Activated CD8-positive, alpha-beta memory T cell treated with anti-CD3 and anti-CD28 coated beads, Interleukin-2, amount 10 ng/mL, durations not matched to agents 7 days and 5 days (primary cell): ENCODE results near the gene GPR39. TPM values are rescaled to one million over a fixed set of nuclear protein-coding genes. Genes with fewer than 3 reads are reported as not detected.

Experiments
- ATAC-seq: fragments of 150-1000 bp; cut with Tn5 transposase; one replicate; pipeline ENCODE4 v1.10.0; 2021; ENCODE audit warnings: moderate library complexity
- CTCF ChIA-PET: fragments of 350-600 bp; sonication (Branson Sonifier 250); formaldehyde crosslinking; loops from one replicate; lab custom pipeline; 2021; ENCODE audit warnings: antibody characterized with exemption; lab: Charles Lee
- DNase-seq: peaks from one replicate; pipeline ENCODE4 v3.0.0-alpha.2; 2020
- H3K27ac Mint-ChIP-seq: one replicate; pipeline ENCODE4 v1.8.0; 2021; ENCODE audit warnings: mild to moderate bottlenecking, mixed read lengths
- H3K27me3 Mint-ChIP-seq: one replicate; pipeline ENCODE4 v1.8.0; 2021; ENCODE audit warnings: mixed read lengths
- H3K36me3 Mint-ChIP-seq: one replicate; pipeline ENCODE4 v1.8.0; 2021; ENCODE audit warnings: mild to moderate bottlenecking, mixed read lengths
- H3K4me1 Mint-ChIP-seq: one replicate; pipeline ENCODE4 v1.8.0; 2021; ENCODE audit warnings: mixed read lengths
- H3K4me3 Mint-ChIP-seq: one replicate; pipeline ENCODE4 v1.8.0; 2021; ENCODE audit warnings: mild to moderate bottlenecking, moderate library complexity, mixed read lengths
- H3K9me3 Mint-ChIP-seq: one replicate; pipeline ENCODE4 v1.8.0; 2022; ENCODE audit warnings: low read depth, mixed read lengths
- total RNA-seq, 2 experiments: library from RNA; stranded (reverse); gene quantifications; one replicate each; pipeline ENCODE4 v1.2.3, GENCODE V29; 2021

The GPR39 gene
- total RNA-seq, 2 experiments from 2014 or later, result not detected

DNA sequence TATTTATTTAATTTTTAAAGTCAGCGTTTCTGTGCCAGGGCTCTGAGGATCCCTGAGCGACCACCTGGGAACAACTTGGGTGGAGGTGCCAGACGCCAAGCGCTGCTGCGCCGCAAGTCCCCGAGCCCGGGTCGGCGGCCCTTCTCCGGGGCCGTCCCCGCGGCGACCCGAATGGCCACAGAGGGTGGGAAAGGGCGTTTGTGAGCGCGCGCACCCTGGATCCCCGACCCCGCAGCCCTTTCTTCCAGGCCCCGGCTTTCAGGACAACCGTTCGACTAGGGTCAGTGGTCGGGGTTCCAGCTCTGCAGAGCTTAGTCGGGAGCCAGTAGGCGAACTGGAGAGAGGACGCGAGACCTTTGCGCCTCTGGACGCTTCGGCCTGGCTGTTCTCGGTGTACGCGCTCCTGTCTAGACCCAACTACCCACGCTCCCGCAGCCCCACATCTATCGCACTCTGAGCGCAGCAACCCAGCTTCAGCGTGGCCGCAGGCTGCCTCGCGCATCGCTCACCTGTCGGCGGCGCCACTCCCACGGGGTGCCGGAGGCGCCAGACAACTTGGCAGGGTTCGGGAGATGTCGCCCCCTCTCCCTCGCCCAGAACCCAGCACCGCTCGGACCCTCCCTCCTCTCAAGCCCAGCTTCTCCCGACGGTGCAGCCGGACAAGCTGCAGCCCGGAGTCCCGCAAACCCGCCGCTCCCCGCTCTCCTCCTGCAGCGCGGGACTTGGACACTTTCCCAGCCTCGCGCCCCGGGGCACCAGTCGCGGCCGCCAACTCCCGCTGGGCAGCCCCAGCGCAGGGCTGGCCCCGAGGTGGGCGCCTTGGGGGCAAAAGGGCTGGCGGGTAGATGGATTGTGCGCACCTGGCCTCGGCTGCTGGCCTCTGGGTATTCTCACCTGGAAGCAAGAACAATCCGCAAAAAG, 252.6 kb downstream of the GPR39 start:
- CTCF ChIA-PET, result no interaction called here
- no peaks in the 10 kb centered on the region for H3K9me3 Mint-ChIP-seq

DNA sequence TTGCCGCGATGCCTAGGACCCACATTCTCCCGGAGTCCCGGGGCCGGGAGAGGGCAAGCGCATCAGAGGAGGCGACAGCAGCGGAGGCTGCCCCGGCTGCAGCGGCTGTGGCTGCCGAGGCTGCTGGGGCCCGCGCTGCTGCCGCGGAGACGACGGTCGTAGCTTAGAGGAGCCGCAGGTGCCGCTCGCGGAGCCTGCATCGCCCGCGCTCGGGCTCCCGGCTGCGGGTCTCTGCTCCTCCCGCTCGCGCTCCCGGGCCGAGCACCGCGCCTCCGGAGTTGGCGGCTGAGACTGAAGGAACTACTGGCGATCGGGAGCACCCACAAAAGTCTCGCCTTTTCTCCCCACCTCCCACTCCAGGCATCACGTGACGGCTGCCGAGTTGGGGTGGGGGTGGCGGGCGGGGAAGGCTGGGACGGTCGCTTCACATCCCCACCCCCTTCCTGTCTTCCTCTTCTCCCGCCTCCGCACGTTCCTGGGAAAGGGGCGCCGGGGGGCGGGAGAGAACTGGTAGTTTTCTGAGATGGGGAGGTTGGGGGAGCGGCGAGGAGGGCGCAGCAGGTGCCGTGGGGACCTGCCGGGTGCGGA, 253.4 kb downstream of the GPR39 start, which contains the start of gene LYPD1:
TSS of gene LYPD1 (minus strand) at position 298 of the 588 bp plus-strand sequence. CDS start at position 25, 273 bp downstream.
- H3K9me3 Mint-ChIP-seq, result no peaks in the 10 kb centered on the region
- H3K4me3 Mint-ChIP-seq, result no peak within 1 kb of the TSS
- H3K36me3 Mint-ChIP-seq, result peaks cover 2% of the 10 kb centered on the region
- DNase-seq (no peak), ATAC-seq (no peak)
- no peaks in the 10 kb centered on the region for H3K4me1 Mint-ChIP-seq
- CTCF ChIA-PET, result no interaction called here
- H3K27ac Mint-ChIP-seq, result peak within 1 kb of the TSS; percentile 40
- peaks cover 32% of the 10 kb centered on the region for H3K27me3 Mint-ChIP-seq

More for the DNA sequence above, 252.6 kb downstream of the GPR39 start:
- H3K4me3 Mint-ChIP-seq, result no peak overlapping the region
- peaks cover 32% of the 10 kb centered on the region for H3K27me3 Mint-ChIP-seq
- no peak for DNase-seq
- no peak for ATAC-seq
- no peak overlapping the region for H3K27ac Mint-ChIP-seq
- H3K4me1 Mint-ChIP-seq, result no peaks in the 10 kb centered on the region
- peaks cover 2% of the 10 kb centered on the region for H3K36me3 Mint-ChIP-seq

DNA sequence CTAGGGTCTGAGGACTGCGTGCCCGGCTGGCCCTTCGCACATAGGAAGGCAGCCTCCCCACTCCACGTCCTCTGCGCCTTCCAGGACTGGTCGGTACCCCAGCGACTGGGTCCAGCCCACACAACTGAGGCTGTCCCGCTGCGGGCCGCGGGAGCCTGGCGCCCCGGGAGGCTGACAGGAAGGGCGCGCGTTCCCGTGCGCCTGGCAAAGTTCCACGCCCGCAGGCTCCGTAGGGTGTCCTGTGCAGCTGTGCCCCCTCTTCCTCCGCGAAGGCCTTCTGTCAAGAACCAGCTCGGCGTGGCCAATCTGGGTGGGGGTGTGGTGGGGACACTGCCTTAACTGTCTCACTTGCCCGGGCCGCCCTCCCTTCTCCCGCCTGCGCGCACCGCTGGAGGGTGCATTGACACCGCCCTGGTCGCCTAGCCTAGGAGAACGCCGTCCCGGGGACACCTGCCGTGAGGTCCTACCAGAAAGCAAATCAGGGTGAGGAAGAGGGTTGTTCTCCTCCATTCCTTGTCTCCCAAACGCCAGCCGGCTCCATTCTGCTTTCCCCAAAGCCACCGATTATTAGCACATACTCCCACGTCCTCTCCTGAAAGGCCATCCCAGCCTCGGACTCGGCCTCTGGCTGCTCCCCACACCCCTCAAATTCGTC, 254.0 kb downstream of the GPR39 start:
- H3K36me3 Mint-ChIP-seq, result peaks cover 2% of the 10 kb centered on the region
- peak overlapping the region; percentile 40 for H3K27ac Mint-ChIP-seq
- H3K4me3 Mint-ChIP-seq, result no peak overlapping the region
- H3K9me3 Mint-ChIP-seq, result no peaks in the 10 kb centered on the region
- ATAC-seq (no peak), DNase-seq (no peak)
- CTCF ChIA-PET, result no interaction called here
- no peaks in the 10 kb centered on the region for H3K4me1 Mint-ChIP-seq
- peaks cover 32% of the 10 kb centered on the region for H3K27me3 Mint-ChIP-seq

DNA sequence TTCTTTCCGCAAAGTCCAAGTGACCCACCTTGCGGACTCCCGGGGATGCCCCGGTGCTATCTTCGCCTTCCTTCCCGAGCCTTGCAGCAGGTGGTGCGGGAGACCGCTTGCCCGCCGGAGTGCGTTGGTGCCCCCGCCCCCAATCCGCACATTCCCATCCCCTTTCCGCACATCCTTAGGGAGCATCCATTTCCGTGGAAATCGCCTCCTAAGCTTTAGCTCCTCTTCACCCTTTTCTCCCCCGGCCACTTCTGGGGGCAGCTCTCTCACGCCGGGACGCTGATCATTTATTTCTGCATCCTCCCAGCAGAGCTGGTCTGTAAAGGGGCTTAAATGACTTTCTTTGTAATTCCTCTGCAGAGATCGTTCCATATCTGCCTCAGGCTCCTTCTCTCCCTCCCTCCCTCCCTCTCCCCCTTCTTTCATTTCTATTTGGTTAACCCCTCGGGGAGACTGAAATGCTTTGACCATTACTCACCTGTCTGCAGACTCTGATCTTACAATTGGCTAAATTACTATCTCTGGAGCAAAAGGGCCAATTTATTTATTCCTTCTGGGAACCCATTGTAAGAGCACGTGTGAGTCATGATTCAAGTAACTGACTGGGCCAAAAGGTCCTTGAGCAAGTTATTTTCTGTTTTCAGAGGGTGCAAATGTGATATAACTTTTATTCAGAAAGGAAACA, 254.7 kb downstream of the GPR39 start:
- peaks cover 2% of the 10 kb centered on the region for H3K36me3 Mint-ChIP-seq
- peak overlapping the region; percentile 40 for H3K27ac Mint-ChIP-seq
- CTCF ChIA-PET, result no interaction called here
- no peak for DNase-seq
- no peak overlapping the region for H3K4me3 Mint-ChIP-seq
- H3K27me3 Mint-ChIP-seq, result peaks cover 32% of the 10 kb centered on the region
- ATAC-seq, result no peak
- no peaks in the 10 kb centered on the region for H3K4me1 Mint-ChIP-seq
- no peaks in the 10 kb centered on the region for H3K9me3 Mint-ChIP-seq

DNA sequence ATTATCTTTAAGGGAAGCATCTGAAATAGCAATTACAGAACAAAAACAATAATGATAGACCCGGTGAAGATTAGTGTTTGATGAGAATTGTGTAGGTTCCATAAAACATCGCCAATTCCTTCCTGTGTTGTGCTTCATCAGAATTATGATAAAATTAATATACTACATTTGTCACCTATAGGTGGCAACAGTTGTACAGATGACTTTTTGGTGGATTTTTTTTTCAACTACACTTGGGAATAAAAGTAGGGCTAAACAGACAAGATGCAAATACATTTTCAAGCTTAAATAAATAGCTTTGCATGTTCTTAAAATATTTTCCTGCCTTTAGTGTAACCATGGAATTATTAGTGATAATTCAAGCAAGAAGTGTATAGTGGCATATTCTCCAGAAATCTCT, 260.4 kb downstream of the GPR39 start:
- CTCF ChIA-PET, result no interaction called here
- Mint-ChIP-seq H3K9me3 (no peaks in the 10 kb centered on the region), H3K4me1 (no peaks in the 10 kb centered on the region), H3K4me3 (no peak overlapping the region), H3K27ac (no peak overlapping the region), H3K36me3 (no peaks in the 10 kb centered on the region), H3K27me3 (peaks cover 2% of the 10 kb centered on the region)
- DNase-seq (no peak), ATAC-seq (no peak)

DNA sequence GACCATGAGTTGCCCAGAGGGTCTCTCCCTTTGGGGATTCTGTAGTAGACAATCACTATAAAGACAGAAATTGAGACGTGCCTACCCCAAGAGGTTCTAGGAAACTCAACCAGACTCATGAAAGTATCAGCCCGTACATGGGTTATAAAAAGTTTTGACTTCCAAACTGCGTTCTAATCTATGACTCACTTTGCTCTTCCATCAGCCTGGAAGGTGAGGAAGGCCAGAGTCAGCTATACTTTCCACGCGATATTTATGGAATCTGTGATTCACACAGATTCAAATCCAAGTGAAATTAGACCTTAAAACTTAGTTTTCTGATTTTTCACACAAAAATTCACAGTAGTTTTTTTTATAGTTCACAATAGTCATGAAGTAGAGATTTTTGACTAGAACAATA, 261.1 kb downstream of the GPR39 start:
- H3K36me3 Mint-ChIP-seq, result no peaks in the 10 kb centered on the region
- H3K27ac Mint-ChIP-seq, result no peak overlapping the region
- CTCF ChIA-PET, result no interaction called here
- no peaks in the 10 kb centered on the region for H3K9me3 Mint-ChIP-seq
- DNase-seq (no peak), ATAC-seq (no peak)
- no peak overlapping the region for H3K4me3 Mint-ChIP-seq
- no peaks in the 10 kb centered on the region for H3K4me1 Mint-ChIP-seq
- H3K27me3 Mint-ChIP-seq, result peaks cover 2% of the 10 kb centered on the region

DNA sequence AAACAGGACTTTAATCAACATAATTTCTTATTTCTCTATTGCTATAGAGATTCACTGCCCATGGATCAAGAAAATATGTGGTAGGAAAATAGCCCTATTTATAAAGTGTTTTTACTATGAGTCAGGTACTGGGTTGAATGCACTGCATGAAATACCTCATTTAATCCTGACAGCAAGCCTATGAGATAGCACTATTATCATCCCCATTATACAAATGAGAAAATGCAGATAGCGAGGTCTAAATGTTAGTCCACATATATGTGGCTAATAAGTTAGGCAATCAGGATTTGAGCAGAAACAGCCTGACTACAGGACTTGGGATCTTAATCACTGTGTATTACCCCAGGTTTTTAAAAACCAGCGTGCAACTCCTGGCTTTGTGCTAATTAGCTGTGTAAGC, 261.9 kb downstream of the GPR39 start:
- H3K27me3 Mint-ChIP-seq, result no peaks in the 10 kb centered on the region
- H3K27ac Mint-ChIP-seq, result no peak overlapping the region
- H3K4me3 Mint-ChIP-seq, result no peak overlapping the region
- H3K36me3 Mint-ChIP-seq, result no peaks in the 10 kb centered on the region
- ATAC-seq, result no peak
- H3K4me1 Mint-ChIP-seq, result no peaks in the 10 kb centered on the region
- no peak for DNase-seq
- CTCF ChIA-PET, result no interaction called here
- H3K9me3 Mint-ChIP-seq, result no peaks in the 10 kb centered on the region

DNA sequence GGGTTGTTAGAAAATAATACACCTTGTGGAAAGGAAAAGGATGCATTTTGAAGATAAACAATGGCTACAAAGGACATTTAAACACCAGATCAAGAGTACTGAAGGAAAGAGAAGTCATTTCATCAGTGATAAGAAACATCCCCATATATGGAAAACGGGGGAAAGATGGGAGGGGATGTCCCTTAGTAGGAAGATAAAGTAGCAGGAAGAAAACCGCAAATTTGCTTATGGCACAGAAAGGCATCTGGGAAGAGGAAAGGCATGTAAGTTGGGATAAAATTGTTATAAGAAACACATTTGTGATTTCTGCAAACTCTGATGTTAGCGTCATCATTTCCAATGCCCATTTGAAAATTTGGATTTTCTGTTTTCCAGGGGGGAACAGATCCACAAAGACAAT, 263.9 kb downstream of the GPR39 start:
- no peaks in the 10 kb centered on the region for H3K4me1 Mint-ChIP-seq
- CTCF ChIA-PET, result no interaction called here

DNA sequence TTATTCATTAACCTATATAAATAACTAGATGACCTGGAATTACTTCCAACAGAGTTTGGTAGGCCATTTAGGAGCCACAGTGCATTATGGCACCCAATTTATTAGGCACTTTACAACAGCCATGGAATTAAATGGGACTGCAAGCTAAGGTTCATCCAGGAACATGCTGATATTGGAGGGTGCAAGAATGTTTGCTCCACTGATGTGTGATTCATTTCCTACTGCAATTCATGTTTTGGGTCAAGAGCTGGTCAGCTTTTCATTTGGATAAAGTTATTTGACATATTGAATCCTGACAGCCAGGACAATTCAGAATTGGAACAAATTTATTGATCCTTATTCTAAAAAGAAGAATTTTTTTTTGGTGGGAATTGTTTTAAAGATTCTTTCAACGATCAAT, 265.2 kb downstream of the GPR39 start:
- no peak overlapping the region for H3K4me3 Mint-ChIP-seq
- ATAC-seq, result no peak
- no peaks in the 10 kb centered on the region for H3K36me3 Mint-ChIP-seq
- no peaks in the 10 kb centered on the region for H3K4me1 Mint-ChIP-seq
- no peak overlapping the region for H3K27ac Mint-ChIP-seq
- CTCF ChIA-PET, result no interaction called here
- no peak for DNase-seq
- H3K9me3 Mint-ChIP-seq, result no peaks in the 10 kb centered on the region
- H3K27me3 Mint-ChIP-seq, result no peaks in the 10 kb centered on the region

More for the DNA sequence above, 263.9 kb downstream of the GPR39 start:
- Mint-ChIP-seq H3K36me3 (no peaks in the 10 kb centered on the region), H3K27me3 (no peaks in the 10 kb centered on the region), H3K27ac (no peak overlapping the region), H3K4me3 (no peak overlapping the region), H3K9me3 (no peaks in the 10 kb centered on the region)
- DNase-seq (no peak), ATAC-seq (no peak)

DNA sequence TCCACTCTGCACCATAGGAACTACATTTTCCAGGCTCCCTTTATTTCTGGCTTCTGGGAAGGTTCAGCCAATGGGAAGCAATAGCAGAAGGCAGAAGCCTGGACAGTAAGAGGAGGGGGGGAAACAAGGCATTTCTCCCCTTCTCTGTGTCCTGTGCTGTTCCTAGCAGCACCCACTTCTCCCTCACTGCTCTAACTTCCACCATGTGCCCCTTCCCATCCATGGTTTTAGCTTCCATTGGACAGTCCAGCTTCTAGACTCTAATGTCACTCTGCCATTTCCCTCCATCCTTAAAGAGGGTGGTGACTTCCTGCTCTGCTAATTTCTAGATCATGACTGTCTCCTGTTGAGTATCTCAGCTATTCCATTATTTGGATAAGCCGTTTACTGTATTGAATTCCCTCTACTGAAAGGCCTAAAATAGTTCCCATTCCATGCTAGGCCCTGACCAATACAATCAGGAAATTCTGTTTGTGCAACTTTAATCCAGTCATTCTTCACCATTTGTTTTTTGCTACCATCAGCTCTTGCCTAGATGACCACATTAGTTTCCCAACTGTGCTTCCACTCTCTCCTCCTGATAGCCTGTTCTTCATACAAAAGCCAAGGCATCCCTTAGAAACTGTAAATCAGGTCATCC, 274.2 kb downstream of the GPR39 start:
- CTCF ChIA-PET, result no interaction called here
- peaks cover 4% of the 10 kb centered on the region for H3K9me3 Mint-ChIP-seq
- H3K36me3 Mint-ChIP-seq, result no peaks in the 10 kb centered on the region
- no peak overlapping the region for H3K27ac Mint-ChIP-seq
- no peak overlapping the region for H3K4me3 Mint-ChIP-seq
- H3K27me3 Mint-ChIP-seq, result no peaks in the 10 kb centered on the region
- ATAC-seq (no peak), DNase-seq (no peak)
- no peaks in the 10 kb centered on the region for H3K4me1 Mint-ChIP-seq

DNA sequence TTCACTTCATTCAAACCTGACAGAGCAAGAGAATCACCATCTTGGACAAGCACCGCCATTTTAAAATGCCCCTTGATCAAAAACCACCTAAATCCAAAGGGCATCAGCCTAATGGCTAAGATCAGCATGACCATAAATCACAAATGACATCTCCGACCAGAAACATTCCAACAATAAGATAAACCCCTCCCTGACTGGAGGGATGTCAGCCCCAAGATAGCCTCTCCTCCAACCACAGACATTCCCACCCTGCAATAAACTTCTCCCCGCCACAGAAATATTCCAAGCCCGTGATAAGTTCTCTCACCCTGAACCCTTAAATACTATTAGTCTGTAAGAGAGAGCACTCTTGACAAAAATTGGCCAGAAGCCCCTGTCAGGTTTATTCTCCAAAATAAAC, 275.0 kb downstream of the GPR39 start:
- ATAC-seq (no peak), DNase-seq (no peak)
- CTCF ChIA-PET, result no interaction called here
- H3K4me3 Mint-ChIP-seq, result no peak overlapping the region
- H3K27ac Mint-ChIP-seq, result no peak overlapping the region
- H3K4me1 Mint-ChIP-seq, result no peaks in the 10 kb centered on the region
- H3K9me3 Mint-ChIP-seq, result peaks cover 4% of the 10 kb centered on the region
- no peaks in the 10 kb centered on the region for H3K36me3 Mint-ChIP-seq
- H3K27me3 Mint-ChIP-seq, result no peaks in the 10 kb centered on the region

DNA sequence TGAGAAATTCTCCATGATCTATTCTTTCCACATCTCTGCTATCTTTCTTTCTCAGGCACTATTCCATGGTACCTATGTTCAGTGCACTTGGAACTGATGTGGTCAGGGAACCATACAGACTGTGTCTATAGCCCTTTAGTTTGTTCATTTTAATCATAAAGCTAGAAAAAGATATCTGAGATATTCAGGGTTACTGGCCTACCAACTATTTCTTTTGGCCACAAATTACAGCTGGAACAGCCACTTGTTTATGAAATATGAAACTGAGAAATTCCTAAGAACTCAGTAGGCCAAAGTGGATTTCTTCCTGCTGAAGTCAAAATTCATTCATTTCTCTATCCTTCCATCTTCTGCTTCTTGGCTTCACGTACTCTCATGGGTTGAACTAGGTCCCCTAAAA, 276.2 kb downstream of the GPR39 start:
- no peak overlapping the region for H3K4me3 Mint-ChIP-seq
- ATAC-seq, result no peak
- no peak for DNase-seq
- H3K27ac Mint-ChIP-seq, result no peak overlapping the region
- H3K27me3 Mint-ChIP-seq, result no peaks in the 10 kb centered on the region
- H3K36me3 Mint-ChIP-seq, result no peaks in the 10 kb centered on the region
- H3K4me1 Mint-ChIP-seq, result no peaks in the 10 kb centered on the region
- CTCF ChIA-PET, result no interaction called here
- peaks cover 4% of the 10 kb centered on the region for H3K9me3 Mint-ChIP-seq
